A549 (cell line): Measurements from ENCODE around the gene UGT8. TPM values are rescaled to one million over a fixed set of nuclear protein-coding genes. Genes with fewer than 3 reads are reported as not detected.

ENCODE experiments used
- ATAC-seq, 2 experiments: fragments of 200-7000 bp in 1 of 2; fragments of >200 bp in 1 of 2; cut with Nextera tagmentation in 1 of 2; cut with Tn5 transposase in 1 of 2; 3 replicates each; pipeline versions ENCODE4 v1.8.0 to v1.9.1; 2018 to 2020; ENCODE audit warnings: mild to moderate bottlenecking in 1 of 2, moderate library complexity in 1 of 2
- CTCF ChIA-PET: fragments of 300-600 bp; sonication (Branson Sonifier 250); formaldehyde crosslinking; extraction: SDS; loops from one replicate; lab custom pipeline; 2021; ENCODE audit warnings: antibody characterized with exemption, inconsistent platforms; lab: Yijun Ruan, JAX
- POLR2A ChIA-PET: fragments of 350-600 bp; formaldehyde crosslinking; extraction: SDS; loops from one replicate; lab custom pipeline; 2021; ENCODE audit warnings: antibody characterized with exemption, inconsistent platforms; lab: Yijun Ruan, JAX
- DNase-seq, 2 experiments: peaks; one replicate each; pipeline versions ENCODE4 v3.0.0 to v3.0.0-alpha.2; 2011 to 2016; ENCODE audit warnings: low read depth in 1 of 2, low spot score in 1 of 2
- FAIRE-seq: peaks from 2 replicates; lab custom pipeline; 2011; peaks lifted over from hg19 to GRCh38; lab: Jason Lieb, UNC
- H3K27ac ChIP-seq, 2 experiments: fragments of >200 bp; sonication (Bioruptor Twin); formaldehyde crosslinking; 3 replicates each; pipeline ENCODE4 v1.5.1; 2016 to 2017
- H3K4me1 ChIP-seq: fragments of >200 bp; sonication (Bioruptor Twin); formaldehyde crosslinking; 3 replicates; pipeline ENCODE4 v1.6.1; 2016
- H3K4me2 ChIP-seq: fragments of >200 bp; sonication (Bioruptor Twin); formaldehyde crosslinking; 3 replicates; pipeline ENCODE4 v1.6.1; 2016
- H3K4me3 ChIP-seq: fragments of >200 bp; sonication (Bioruptor Twin); formaldehyde crosslinking; 3 replicates; pipeline ENCODE4 v1.5.1; 2016
- H3K9me3 ChIP-seq: fragments of >200 bp; sonication (Bioruptor Twin); formaldehyde crosslinking; 3 replicates; pipeline ENCODE4 v1.6.1; 2016
- BHLHE40 ChIP-seq: IDR thresholded peaks from 2 replicates; pipeline ENCODE4 v1.6.1; 2012; ENCODE audit warnings: low read depth, low read length, inconsistent platforms
- CEBPB ChIP-seq, 2 experiments: fragments of >200 bp in 1 of 2; sonication (Bioruptor Twin) in 1 of 2; formaldehyde crosslinking in 1 of 2; IDR thresholded peaks; 2 replicates each; pipeline ENCODE4 v1.6.1; 2012 to 2016
- CHD2 ChIP-seq: fragments of 150-350 bp; IDR thresholded peaks from 2 replicates; pipeline ENCODE4 v1.6.1; 2014; ENCODE audit warnings: low read length; ENCODE audit not compliant: partially characterized antibody
- EHF ChIP-seq: fragments of 250-450 bp; sonication (Bioruptor Pico); IDR thresholded peaks from 2 replicates; pipeline ENCODE4 v1.5.0; 2020; ENCODE audit warnings: mild to moderate bottlenecking
- ESRRA ChIP-seq: fragments of 150-350 bp; IDR thresholded peaks from 2 replicates; pipeline ENCODE4 v1.6.1; 2014; ENCODE audit warnings: mild to moderate bottlenecking, low read length, borderline replicate concordance
- FOSB ChIP-seq: fragments of 250-450 bp; sonication (Bioruptor Pico); IDR thresholded peaks from 2 replicates; pipeline ENCODE4 v1.5.0; 2020; ENCODE audit warnings: mild to moderate bottlenecking, moderate library complexity
- FOXS1 ChIP-seq: fragments of 250-450 bp; sonication (Bioruptor Pico); IDR thresholded peaks from 2 replicates; pipeline ENCODE4 v1.5.0; 2020; ENCODE audit warnings: mild to moderate bottlenecking, moderate library complexity
- HDAC2 ChIP-seq: fragments of 200-600 bp; sonication (generic); IDR thresholded peaks from 2 replicates; pipeline ENCODE4 v1.6.1; 2016
- HEYL ChIP-seq: fragments of 250-450 bp; sonication (Bioruptor Pico); IDR thresholded peaks from 2 replicates; pipeline ENCODE4 v1.8.0; 2021; ENCODE audit warnings: mild to moderate bottlenecking, moderate library complexity
- HOXA7 ChIP-seq: fragments of 250-450 bp; sonication (Bioruptor Pico); IDR thresholded peaks from 2 replicates; pipeline ENCODE4 v1.5.0; 2020; ENCODE audit warnings: mild to moderate bottlenecking, moderate library complexity
- HOXB13 ChIP-seq: fragments of 250-450 bp; sonication (Bioruptor Pico); IDR thresholded peaks from 2 replicates; pipeline ENCODE4 v1.5.0; 2020; ENCODE audit warnings: low read depth, mild to moderate bottlenecking, moderate library complexity
- KDM1A ChIP-seq: fragments of 200-600 bp; sonication (generic); IDR thresholded peaks from 2 replicates; pipeline ENCODE4 v1.6.1; 2016; ENCODE audit warnings: low read depth, mild to moderate bottlenecking
- SMC3 ChIP-seq: fragments of >200 bp; sonication (Bioruptor Twin); formaldehyde crosslinking; IDR thresholded peaks from 3 replicates; pipeline ENCODE4 v1.6.1; 2018; ENCODE audit warnings: inconsistent platforms
- TP53 ChIP-seq: fragments of 250-450 bp; sonication (Bioruptor Pico); IDR thresholded peaks from 2 replicates; pipeline ENCODE4 v1.5.0; 2021; ENCODE audit warnings: mild to moderate bottlenecking, moderate library complexity
- ZC3H11A ChIP-seq: fragments of 450-650 bp; IDR thresholded peaks from 2 replicates; pipeline ENCODE4 v1.6.1; 2014; ENCODE audit warnings: antibody characterized with exemption, mild to moderate bottlenecking
- ZFP36 ChIP-seq: fragments of 450-650 bp; IDR thresholded peaks from 2 replicates; pipeline ENCODE4 v1.6.1; 2014; ENCODE audit warnings: borderline replicate concordance; ENCODE audit not compliant: partially characterized antibody
- ZNF302 ChIP-seq: fragments of 250-450 bp; sonication (Bioruptor Pico); IDR thresholded peaks from 2 replicates; pipeline ENCODE4 v1.9.0; 2021; ENCODE audit warnings: inconsistent platforms, mild to moderate bottlenecking, moderate library complexity
- ZSCAN20 ChIP-seq: fragments of 250-450 bp; sonication (Bioruptor Pico); IDR thresholded peaks from 2 replicates; pipeline ENCODE4 v1.8.0; 2022; ENCODE audit warnings: mild to moderate bottlenecking, moderate library complexity
- WGBS: methylation state at CpG from one replicate; pipeline ENCODE4 v1.1.6; 2017; ENCODE audit errors: missing lambda C conversion rate; 5-methylcytosine and 5-hydroxymethylcytosine counted together
- polyA plus RNA-seq, 4 experiments: library from polyadenylated mRNA; depleted of rRNA in 3 of 4; stranded (reverse); fragments of >200 nt; fragmentation: RNase III in 1 of 4; extraction: RNeasy Plus Mini Kit Qiagen cat#74134 plus additional on column Dnase treatment in 1 of 4; gene quantifications; 2 replicates in 3 of 4; 3 replicates in 1 of 4; pipeline ENCODE4 v1.2.3, GENCODE V29; 2011 to 2017
- TF ChIP-seq, protein P1 (sequence below): IDR thresholded peaks from 2 replicates; pipeline ENCODE4 v1.6.1; 2012
- TF ChIP-seq, protein P2 (sequence below): fragments of 250-450 bp; sonication (Bioruptor Pico); IDR thresholded peaks from 2 replicates; pipeline ENCODE4 v1.5.0; 2020; ENCODE audit warnings: low read depth, mild to moderate bottlenecking, moderate library complexity
- TF ChIP-seq, protein P3 (sequence below): fragments of 200-600 bp; sonication (generic); IDR thresholded peaks from 2 replicates; pipeline ENCODE4 v1.6.1; 2016; ENCODE audit warnings: antibody characterized with exemption, mild to moderate bottlenecking, moderate library complexity
- TF ChIP-seq, protein P4 (sequence below): IDR thresholded peaks from 2 replicates; pipeline ENCODE4 v1.6.1; 2012; ENCODE audit warnings: low read depth, borderline replicate concordance
- TF ChIP-seq, protein P5 (sequence below): fragments of 250-450 bp; sonication (Bioruptor Pico); IDR thresholded peaks from 2 replicates; pipeline ENCODE4 v1.5.0; 2021; ENCODE audit warnings: mild to moderate bottlenecking, moderate library complexity, borderline replicate concordance

The UGT8 gene
- polyA plus RNA-seq, 2 of the 4 experiments (the other 2 are of a cell fraction): 0.04 to 0.06 TPM

DNA sequence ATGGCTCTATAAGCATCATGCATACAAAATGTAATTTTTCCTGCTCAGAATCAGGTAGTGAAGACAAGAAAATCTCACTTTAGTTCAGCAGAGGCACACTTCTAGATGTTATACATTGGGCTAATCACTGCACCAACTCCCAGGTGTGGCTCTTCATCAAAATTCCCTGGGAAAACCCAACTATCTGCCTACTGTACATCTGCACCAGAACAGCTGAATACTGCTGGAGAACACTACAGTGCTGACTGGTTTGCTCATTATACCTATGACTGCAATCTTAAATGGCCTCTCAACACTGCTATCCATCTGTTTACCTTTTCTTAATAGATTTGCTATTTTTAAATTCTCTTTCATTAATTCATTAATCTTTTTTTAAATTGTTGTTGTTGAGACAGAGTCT, 92.0 kb downstream of the UGT8 start:
- FAIRE-seq: no peak
- POLR2A ChIA-PET: no interaction called here
- Histone ChIP-seq H3K4me1 (no peaks in the 10 kb centered on the region), H3K4me2 (no peak overlapping the region), H3K4me3 (no peak overlapping the region), H3K9me3 (no peaks in the 10 kb centered on the region), H3K27ac (no peak overlapping the region)
- no peak for DNase-seq
- CTCF ChIA-PET: no interaction called here
- TF ChIP-seq, protein P1, sequence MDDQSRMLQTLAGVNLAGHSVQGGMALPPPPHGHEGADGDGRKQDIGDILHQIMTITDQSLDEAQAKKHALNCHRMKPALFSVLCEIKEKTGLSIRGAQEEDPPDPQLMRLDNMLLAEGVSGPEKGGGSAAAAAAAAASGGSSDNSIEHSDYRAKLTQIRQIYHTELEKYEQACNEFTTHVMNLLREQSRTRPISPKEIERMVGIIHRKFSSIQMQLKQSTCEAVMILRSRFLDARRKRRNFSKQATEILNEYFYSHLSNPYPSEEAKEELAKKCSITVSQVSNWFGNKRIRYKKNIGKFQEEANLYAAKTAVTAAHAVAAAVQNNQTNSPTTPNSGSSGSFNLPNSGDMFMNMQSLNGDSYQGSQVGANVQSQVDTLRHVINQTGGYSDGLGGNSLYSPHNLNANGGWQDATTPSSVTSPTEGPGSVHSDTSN: no peak
- TF ChIP-seq TP53 (CRISPR knock-in tag) (no peak), EHF (CRISPR knock-in tag) (no peak), FOSB (CRISPR knock-in tag) (no peak), CHD2 (no peak), KDM1A (no peak), FOXS1 (CRISPR knock-in tag) (no peak)
- TF ChIP-seq, protein P2, sequence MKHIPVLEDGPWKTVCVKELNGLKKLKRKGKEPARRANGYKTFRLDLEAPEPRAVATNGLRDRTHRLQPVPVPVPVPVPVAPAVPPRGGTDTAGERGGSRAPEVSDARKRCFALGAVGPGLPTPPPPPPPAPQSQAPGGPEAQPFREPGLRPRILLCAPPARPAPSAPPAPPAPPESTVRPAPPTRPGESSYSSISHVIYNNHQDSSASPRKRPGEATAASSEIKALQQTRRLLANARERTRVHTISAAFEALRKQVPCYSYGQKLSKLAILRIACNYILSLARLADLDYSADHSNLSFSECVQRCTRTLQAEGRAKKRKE (CRISPR knock-in tag): no peak
- TF ChIP-seq, protein P3, sequence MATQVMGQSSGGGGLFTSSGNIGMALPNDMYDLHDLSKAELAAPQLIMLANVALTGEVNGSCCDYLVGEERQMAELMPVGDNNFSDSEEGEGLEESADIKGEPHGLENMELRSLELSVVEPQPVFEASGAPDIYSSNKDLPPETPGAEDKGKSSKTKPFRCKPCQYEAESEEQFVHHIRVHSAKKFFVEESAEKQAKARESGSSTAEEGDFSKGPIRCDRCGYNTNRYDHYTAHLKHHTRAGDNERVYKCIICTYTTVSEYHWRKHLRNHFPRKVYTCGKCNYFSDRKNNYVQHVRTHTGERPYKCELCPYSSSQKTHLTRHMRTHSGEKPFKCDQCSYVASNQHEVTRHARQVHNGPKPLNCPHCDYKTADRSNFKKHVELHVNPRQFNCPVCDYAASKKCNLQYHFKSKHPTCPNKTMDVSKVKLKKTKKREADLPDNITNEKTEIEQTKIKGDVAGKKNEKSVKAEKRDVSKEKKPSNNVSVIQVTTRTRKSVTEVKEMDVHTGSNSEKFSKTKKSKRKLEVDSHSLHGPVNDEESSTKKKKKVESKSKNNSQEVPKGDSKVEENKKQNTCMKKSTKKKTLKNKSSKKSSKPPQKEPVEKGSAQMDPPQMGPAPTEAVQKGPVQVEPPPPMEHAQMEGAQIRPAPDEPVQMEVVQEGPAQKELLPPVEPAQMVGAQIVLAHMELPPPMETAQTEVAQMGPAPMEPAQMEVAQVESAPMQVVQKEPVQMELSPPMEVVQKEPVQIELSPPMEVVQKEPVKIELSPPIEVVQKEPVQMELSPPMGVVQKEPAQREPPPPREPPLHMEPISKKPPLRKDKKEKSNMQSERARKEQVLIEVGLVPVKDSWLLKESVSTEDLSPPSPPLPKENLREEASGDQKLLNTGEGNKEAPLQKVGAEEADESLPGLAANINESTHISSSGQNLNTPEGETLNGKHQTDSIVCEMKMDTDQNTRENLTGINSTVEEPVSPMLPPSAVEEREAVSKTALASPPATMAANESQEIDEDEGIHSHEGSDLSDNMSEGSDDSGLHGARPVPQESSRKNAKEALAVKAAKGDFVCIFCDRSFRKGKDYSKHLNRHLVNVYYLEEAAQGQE: no peak
- no peak for ATAC-seq

DNA sequence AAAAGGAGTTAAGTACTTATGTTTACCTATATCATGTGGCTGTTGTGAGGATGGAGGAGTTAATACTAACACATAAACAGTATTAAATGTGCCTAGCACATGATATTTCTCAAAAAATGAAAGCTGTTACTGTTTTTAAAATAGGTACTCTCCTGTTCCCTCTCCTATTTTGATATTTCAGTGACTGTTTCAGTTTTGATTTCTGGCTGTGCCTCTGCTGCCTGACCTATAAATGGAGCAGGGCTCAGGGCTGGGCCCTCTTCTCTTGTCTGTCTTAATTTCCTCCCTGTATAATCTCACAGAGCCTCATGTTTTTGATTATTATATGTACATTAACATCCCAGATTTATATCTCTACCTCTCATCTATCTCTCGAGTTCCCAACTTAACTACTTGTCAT, 93.3 kb downstream of the UGT8 start:
- Histone ChIP-seq H3K4me1 (no peaks in the 10 kb centered on the region), H3K4me3 (no peak overlapping the region), H3K27ac (no peak overlapping the region), H3K9me3 (no peaks in the 10 kb centered on the region), H3K4me2 (no peak overlapping the region)
- ChIA-PET POLR2A (no interaction called here), CTCF (no interaction called here)
- no peak for FAIRE-seq
- no peak for ATAC-seq
- 0% methylated on average over 1 of the region's 1 CpG for WGBS
- DNase-seq: no peak
- no peak for TF ChIP-seq HDAC2
- TF ChIP-seq ZC3H11A: no peak
- no peak for TF ChIP-seq SMC3
- no peak for TF ChIP-seq BHLHE40
- no peak for TF ChIP-seq ZFP36
- TF ChIP-seq HOXB13 (CRISPR knock-in tag): no peak
- no peak for TF ChIP-seq HOXA7 (CRISPR knock-in tag)
- TF ChIP-seq CEBPB (IDR thresholded peaks at IDR 0.05): no peak
- TF ChIP-seq, protein P4, sequence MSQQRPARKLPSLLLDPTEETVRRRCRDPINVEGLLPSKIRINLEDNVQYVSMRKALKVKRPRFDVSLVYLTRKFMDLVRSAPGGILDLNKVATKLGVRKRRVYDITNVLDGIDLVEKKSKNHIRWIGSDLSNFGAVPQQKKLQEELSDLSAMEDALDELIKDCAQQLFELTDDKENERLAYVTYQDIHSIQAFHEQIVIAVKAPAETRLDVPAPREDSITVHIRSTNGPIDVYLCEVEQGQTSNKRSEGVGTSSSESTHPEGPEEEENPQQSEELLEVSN: no peak

DNA sequence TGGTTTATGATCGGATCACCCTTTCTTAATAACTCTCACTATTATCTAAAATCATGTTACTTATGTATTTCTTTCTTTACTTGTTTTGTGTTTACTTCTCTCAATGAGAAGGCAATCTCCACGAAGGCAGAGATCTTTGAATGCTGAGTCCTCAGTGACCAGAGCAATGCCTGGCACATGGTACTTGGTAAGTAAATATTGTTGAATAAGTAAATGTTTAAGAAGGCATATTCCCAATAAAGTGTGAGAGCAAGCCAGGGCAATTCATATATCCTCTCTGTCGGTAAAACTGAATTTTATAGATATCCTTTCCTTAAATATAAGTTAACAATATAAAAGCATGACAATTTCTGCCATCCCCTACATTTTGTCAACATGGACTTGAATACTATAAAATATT, 94.4 kb downstream of the UGT8 start:
- H3K27ac ChIP-seq: no peak overlapping the region
- H3K9me3 ChIP-seq: no peaks in the 10 kb centered on the region
- TF ChIP-seq, protein P2 (CRISPR knock-in tag): no peak
- no peak for TF ChIP-seq ESRRA
- TF ChIP-seq EHF (CRISPR knock-in tag): no peak
- TF ChIP-seq ZSCAN20 (CRISPR knock-in tag): no peak
- TF ChIP-seq KDM1A: no peak
- no peak for TF ChIP-seq HEYL (CRISPR knock-in tag)
- TF ChIP-seq, protein P5, sequence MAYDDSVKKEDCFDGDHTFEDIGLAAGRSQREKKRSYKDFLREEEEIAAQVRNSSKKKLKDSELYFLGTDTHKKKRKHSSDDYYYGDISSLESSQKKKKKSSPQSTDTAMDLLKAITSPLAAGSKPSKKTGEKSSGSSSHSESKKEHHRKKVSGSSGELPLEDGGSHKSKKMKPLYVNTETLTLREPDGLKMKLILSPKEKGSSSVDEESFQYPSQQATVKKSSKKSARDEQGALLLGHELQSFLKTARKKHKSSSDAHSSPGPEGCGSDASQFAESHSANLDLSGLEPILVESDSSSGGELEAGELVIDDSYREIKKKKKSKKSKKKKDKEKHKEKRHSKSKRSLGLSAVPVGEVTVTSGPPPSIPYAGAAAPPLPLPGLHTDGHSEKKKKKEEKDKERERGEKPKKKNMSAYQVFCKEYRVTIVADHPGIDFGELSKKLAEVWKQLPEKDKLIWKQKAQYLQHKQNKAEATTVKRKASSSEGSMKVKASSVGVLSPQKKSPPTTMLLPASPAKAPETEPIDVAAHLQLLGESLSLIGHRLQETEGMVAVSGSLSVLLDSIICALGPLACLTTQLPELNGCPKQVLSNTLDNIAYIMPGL: no peak
- no peak for TF ChIP-seq ZNF302 (CRISPR knock-in tag)
- H3K4me3 ChIP-seq: no peak overlapping the region
- CTCF ChIA-PET: interaction anchor here (2.4 kb wide), 1 partner anchor 305 kb away, joined by 13 read pairs; no protein-coding TSS in a partner anchor
- FAIRE-seq (no peak), ATAC-seq (no peak), DNase-seq (no peak)
- H3K4me2 ChIP-seq: no peak overlapping the region
- 31% methylated on average over 3 of the region's 3 CpGs for WGBS
- no peaks in the 10 kb centered on the region for H3K4me1 ChIP-seq
- POLR2A ChIA-PET: no interaction called here
